DND-41 (cell line): ENCODE measurements around the gene ARL8B.

ENCODE experiments used
- ATAC-seq: fragments of 200-7000 bp; cut with Tn5 transposase; 3 replicates; pipeline ENCODE4 v1.9.1; 2021; ENCODE audit warnings: low read depth; ENCODE audit not compliant: insufficient read depth
- DNase-seq: peaks from one replicate; pipeline ENCODE4 v3.0.0-alpha.2; 2020
- H2AFZ ChIP-seq: 2 replicates; pipeline ENCODE4 v1.6.0; 2012; ENCODE audit warnings: low read depth, low read length
- H3K27ac ChIP-seq: 2 replicates; pipeline ENCODE4 v1.5.1; 2012; ENCODE audit warnings: low read length, inconsistent platforms
- H3K27me3 ChIP-seq: fragments of 200-600 bp; sonication (generic); 2 replicates; pipeline ENCODE4 v1.6.0; 2012; ENCODE audit warnings: low read length, mild to moderate bottlenecking, inconsistent platforms; ENCODE audit not compliant: insufficient read depth, poor library complexity
- H3K36me3 ChIP-seq: 2 replicates; pipeline ENCODE4 v1.5.1; 2012; ENCODE audit warnings: low read length, inconsistent platforms; ENCODE audit not compliant: insufficient read depth
- H3K4me1 ChIP-seq: 2 replicates; pipeline ENCODE4 v1.5.1; 2012; ENCODE audit warnings: mild to moderate bottlenecking, low read length; ENCODE audit not compliant: insufficient read depth
- H3K4me2 ChIP-seq: 2 replicates; pipeline ENCODE4 v1.6.0; 2012; ENCODE audit warnings: mild to moderate bottlenecking, moderate library complexity, low read length, inconsistent platforms; ENCODE audit not compliant: insufficient read depth
- H3K4me3 ChIP-seq, 2 experiments: fragments of 200-600 bp in 1 of 2; shearing (Covaris generic) in 1 of 2; 2 replicates each; pipeline ENCODE4 v1.5.1; 2012 to 2016; ENCODE audit warnings: inconsistent platforms in 2 of 2, low read length in 2 of 2, mild to moderate bottlenecking in 2 of 2, low read depth in 1 of 2, moderate library complexity in 1 of 2
- H3K79me2 ChIP-seq: 2 replicates; pipeline ENCODE4 v1.6.0; 2012; ENCODE audit warnings: low read length, inconsistent platforms; ENCODE audit not compliant: insufficient read depth
- H3K9ac ChIP-seq: 2 replicates; pipeline ENCODE4 v1.6.0; 2012; ENCODE audit warnings: low read depth, mild to moderate bottlenecking, inconsistent platforms, low read length, moderate library complexity
- H3K9me3 ChIP-seq: 2 replicates; pipeline ENCODE4 v1.5.1; 2012; ENCODE audit warnings: low read length, moderate library complexity, mild to moderate bottlenecking, inconsistent platforms; ENCODE audit not compliant: insufficient read depth, severe bottlenecking
- H4K20me1 ChIP-seq: 2 replicates; pipeline ENCODE4 v1.6.0; 2012; ENCODE audit warnings: low read length; ENCODE audit not compliant: insufficient read depth
- EZH2 ChIP-seq: IDR thresholded peaks from 3 replicates; pipeline ENCODE4 v1.6.1; 2012; ENCODE audit warnings: borderline replicate concordance, low read depth, mild to moderate bottlenecking, moderate library complexity, low read length, inconsistent platforms; ENCODE audit not compliant: severe bottlenecking
- TF ChIP-seq, protein P1 (sequence below): IDR thresholded peaks from 2 replicates; pipeline ENCODE4 v1.5.1; 2012; ENCODE audit warnings: borderline replicate concordance, low read length, moderate library complexity, mild to moderate bottlenecking; ENCODE audit not compliant: poor library complexity, severe bottlenecking; ENCODE audit errors: extremely low read depth

The ARL8B gene

DNA sequence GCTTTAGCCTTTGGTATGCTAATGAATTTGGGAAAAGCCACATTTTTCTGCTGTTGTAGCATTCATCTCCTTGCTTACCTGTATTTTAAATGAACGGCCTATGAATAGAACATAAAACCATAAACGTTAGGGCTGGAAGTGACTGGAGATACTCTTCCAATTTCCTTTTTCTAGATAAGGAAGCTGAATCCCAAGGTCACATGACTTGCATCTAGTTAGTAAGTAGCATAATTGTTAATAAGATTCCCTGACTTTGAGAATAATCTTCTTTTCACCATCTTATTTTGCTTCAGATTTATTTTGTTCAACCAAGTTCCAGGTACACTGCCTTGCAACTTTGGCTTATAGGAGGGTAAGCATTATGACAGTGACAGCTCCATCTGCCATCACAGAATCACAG, 44.8 kb downstream of the ARL8B start:
- Histone ChIP-seq H3K79me2 (peaks cover 96% of the 10 kb centered on the region), H3K4me3 (no peak overlapping the region), H3K9ac (no peak overlapping the region), H3K36me3 (peaks cover 12% of the 10 kb centered on the region; the same call in 1 of the 2 replicates), H3K4me2 (no peak overlapping the region), H2AFZ (no peak overlapping the region), H3K27me3 (no peaks in the 10 kb centered on the region), H3K4me1 (no peaks in the 10 kb centered on the region; the same call in 1 of the 2 replicates), H4K20me1 (peaks cover 19% of the 10 kb centered on the region; the same call in 1 of the 2 replicates), H3K27ac (peak overlapping the region; percentile 42), H3K9me3 (no peaks in the 10 kb centered on the region)
- TF ChIP-seq, protein P1, sequence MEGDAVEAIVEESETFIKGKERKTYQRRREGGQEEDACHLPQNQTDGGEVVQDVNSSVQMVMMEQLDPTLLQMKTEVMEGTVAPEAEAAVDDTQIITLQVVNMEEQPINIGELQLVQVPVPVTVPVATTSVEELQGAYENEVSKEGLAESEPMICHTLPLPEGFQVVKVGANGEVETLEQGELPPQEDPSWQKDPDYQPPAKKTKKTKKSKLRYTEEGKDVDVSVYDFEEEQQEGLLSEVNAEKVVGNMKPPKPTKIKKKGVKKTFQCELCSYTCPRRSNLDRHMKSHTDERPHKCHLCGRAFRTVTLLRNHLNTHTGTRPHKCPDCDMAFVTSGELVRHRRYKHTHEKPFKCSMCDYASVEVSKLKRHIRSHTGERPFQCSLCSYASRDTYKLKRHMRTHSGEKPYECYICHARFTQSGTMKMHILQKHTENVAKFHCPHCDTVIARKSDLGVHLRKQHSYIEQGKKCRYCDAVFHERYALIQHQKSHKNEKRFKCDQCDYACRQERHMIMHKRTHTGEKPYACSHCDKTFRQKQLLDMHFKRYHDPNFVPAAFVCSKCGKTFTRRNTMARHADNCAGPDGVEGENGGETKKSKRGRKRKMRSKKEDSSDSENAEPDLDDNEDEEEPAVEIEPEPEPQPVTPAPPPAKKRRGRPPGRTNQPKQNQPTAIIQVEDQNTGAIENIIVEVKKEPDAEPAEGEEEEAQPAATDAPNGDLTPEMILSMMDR, result no peak
- TF ChIP-seq EZH2, result no peak
- ATAC-seq (no peak), DNase-seq (no peak)

DNA sequence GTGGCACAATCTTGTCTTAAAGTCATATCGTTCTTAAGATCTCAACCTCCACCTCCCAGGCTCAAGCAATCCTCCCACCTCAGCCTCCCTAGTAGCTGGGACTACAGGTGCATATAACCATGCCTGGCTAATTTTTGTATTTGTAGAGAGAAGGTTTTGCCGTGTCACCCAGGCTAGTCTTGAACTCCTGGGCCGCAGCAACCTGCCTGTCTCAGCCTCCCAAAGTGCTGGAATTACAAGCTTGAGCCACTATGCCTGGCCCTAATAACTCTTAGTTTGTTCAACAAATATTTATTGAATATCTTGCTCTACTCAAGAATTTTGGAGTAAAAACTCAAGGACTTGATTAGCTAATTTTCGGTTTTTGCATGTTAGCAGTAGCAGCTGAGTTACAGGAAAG, 46.0 kb downstream of the ARL8B start:
- Histone ChIP-seq H3K4me3 (no peak overlapping the region), H2AFZ (no peak overlapping the region), H3K9ac (no peak overlapping the region), H4K20me1 (peaks cover 11% of the 10 kb centered on the region; the same call in 1 of the 2 replicates), H3K4me1 (no peaks in the 10 kb centered on the region; the same call in 1 of the 2 replicates), H3K27ac (peak overlapping the region; percentile 37), H3K36me3 (peaks cover 24% of the 10 kb centered on the region; the same call in 1 of the 2 replicates), H3K27me3 (no peaks in the 10 kb centered on the region), H3K9me3 (no peaks in the 10 kb centered on the region), H3K79me2 (peaks cover 95% of the 10 kb centered on the region), H3K4me2 (no peak overlapping the region)
- no peak for ATAC-seq
- no peak for DNase-seq
- no peak for TF ChIP-seq EZH2
- TF ChIP-seq, protein P1, result no peak

DNA sequence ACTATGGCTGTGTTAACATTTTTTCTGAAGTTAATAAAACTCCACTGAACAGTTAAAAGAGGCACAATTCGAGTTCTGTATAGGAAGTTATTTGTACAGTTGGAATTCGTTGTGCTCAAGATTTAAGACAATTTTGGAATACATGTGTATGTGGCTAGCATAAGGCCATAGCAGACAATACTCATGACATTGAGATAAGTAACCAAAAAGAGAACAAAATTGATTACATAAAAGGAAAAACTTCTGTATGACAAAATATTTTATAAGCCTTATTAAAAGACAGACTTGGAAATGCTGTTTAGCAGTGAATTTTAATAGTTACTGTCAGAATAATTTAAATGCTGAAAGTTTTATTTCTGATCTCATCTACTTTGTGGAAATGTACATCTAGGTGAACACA, 47.7 kb downstream of the ARL8B start:
- no peaks in the 10 kb centered on the region for H3K27me3 ChIP-seq
- DNase-seq, result no peak
- H3K9ac ChIP-seq, result no peak overlapping the region
- no peak for ATAC-seq
- no peaks in the 10 kb centered on the region; the same call in 1 of the 2 replicates for H3K4me1 ChIP-seq
- no peaks in the 10 kb centered on the region for H3K9me3 ChIP-seq
- TF ChIP-seq, protein P1, result no peak
- TF ChIP-seq EZH2, result no peak
- peak overlapping the region; percentile 18; the same call in 1 of the 2 replicates for H3K27ac ChIP-seq
- H4K20me1 ChIP-seq, result peaks cover 6% of the 10 kb centered on the region; the same call in 1 of the 2 replicates
- H3K36me3 ChIP-seq, result peaks cover 39% of the 10 kb centered on the region
- peaks cover 78% of the 10 kb centered on the region for H3K79me2 ChIP-seq
- no peak overlapping the region for H2AFZ ChIP-seq
- no peak overlapping the region for H3K4me3 ChIP-seq
- H3K4me2 ChIP-seq, result no peak overlapping the region
